NB4 (cell line): ENCODE results near the gene TCAF1.
"Not testable (repeated sequence)": the region's sequence is repeated elsewhere in the genome, so short reads cannot be mapped to it uniquely, and the experiment has no call there.

Source experiments
- CTCF ChIP-seq: IDR thresholded peaks from one replicate; pipeline ENCODE4 v1.5.1; 2012; ENCODE audit warnings: low read depth, low read length
- POLR2A ChIP-seq: IDR thresholded peaks from 2 replicates; pipeline ENCODE4 v1.6.1; 2011; ENCODE audit warnings: mild to moderate bottlenecking; ENCODE audit not compliant: insufficient read length; ENCODE audit errors: extremely low read depth

DNA sequence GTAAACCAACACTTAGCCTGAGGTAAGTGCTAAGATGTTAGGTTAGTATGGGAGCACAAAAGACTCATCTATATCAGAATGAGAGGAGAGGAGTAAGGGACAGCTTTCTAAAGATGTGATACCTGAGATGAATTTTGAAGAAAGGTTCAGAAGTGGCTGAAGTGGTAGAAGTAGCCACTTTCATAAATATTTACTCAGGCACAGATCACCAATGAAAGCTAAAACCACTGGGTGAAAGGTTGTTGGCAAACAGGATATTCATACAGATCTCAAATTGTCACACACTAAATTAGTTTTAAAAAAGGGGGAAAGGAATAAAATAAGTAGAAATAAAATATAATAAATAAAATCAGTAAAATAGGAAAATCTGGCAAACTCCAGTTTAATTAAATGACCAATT is 30.4 kb downstream of the TCAF1 start:
- TF ChIP-seq CTCF, POLR2A: not testable (repeated sequence)
